ENCODE data around the gene LCN1. TPM values are rescaled to one million over a fixed set of nuclear protein-coding genes. Genes with fewer than 3 reads are reported as not detected.
"Not testable (repeated sequence)": the region's sequence is repeated elsewhere in the genome, so short reads cannot be mapped to it uniquely, and the experiment has no call there.

Gene LCN1
- total RNA-seq, 1 donor from 2014 or later = not detected

GRCh38 chr9:135533674-135534073 is 12.4 kb downstream of the LCN1 start:
- H3K9me3 Mint-ChIP-seq (ENCODE audit: low read depth) = no peaks in the 10 kb centered on the region
- no peaks in the 10 kb centered on the region for H3K36me3 Mint-ChIP-seq (ENCODE audit: insufficient read depth)
- peaks cover 6% of the 10 kb centered on the region for H3K4me1 Mint-ChIP-seq (ENCODE audit: low read depth)
- H3K27ac Mint-ChIP-seq = no peak overlapping the region
- no peak for TF ChIP-seq CTCF (IDR thresholded peaks at IDR 0.05; ENCODE audit: unreplicated experiment)
- no peak for DNase-seq (ENCODE audit: low spot score, unreplicated experiment)
- H3K4me3 Mint-ChIP-seq (ENCODE audit: low read depth) = no peak overlapping the region
- peaks cover 54% of the 10 kb centered on the region for H3K27me3 Mint-ChIP-seq

- H3K4me3 Mint-ChIP-seq (ENCODE audit: low read depth); H3K9me3 Mint-ChIP-seq (ENCODE audit: low read depth); H3K36me3 Mint-ChIP-seq (ENCODE audit: insufficient read depth); DNase-seq (ENCODE audit: low spot score, unreplicated experiment); H3K4me1 Mint-ChIP-seq (ENCODE audit: low read depth): not testable (repeated sequence)
- Mint-ChIP-seq H3K27ac (peak overlapping the region; percentile 51), H3K27me3 (peaks cover 57% of the 10 kb centered on the region)
Observed at GRCh38 chr9:135534192-135534711, 13.0 kb downstream of the LCN1 start.

- H3K27ac Mint-ChIP-seq; DNase-seq (ENCODE audit: low spot score, unreplicated experiment); H3K9me3 Mint-ChIP-seq (ENCODE audit: low read depth); H3K4me1 Mint-ChIP-seq (ENCODE audit: low read depth); H3K36me3 Mint-ChIP-seq (ENCODE audit: insufficient read depth); H3K4me3 Mint-ChIP-seq (ENCODE audit: low read depth): not testable (repeated sequence)
- H3K27me3 Mint-ChIP-seq = peaks cover 56% of the 10 kb centered on the region
Observed at GRCh38 chr9:135534826-135535225, 13.6 kb downstream of the LCN1 start.

GRCh38 chr9:135535631-135536030 is 14.4 kb downstream of the LCN1 start:
- H3K9me3 Mint-ChIP-seq (ENCODE audit: low read depth); DNase-seq (ENCODE audit: low spot score, unreplicated experiment); H3K4me3 Mint-ChIP-seq (ENCODE audit: low read depth); H3K36me3 Mint-ChIP-seq (ENCODE audit: insufficient read depth); H3K4me1 Mint-ChIP-seq (ENCODE audit: low read depth); H3K27ac Mint-ChIP-seq: not testable (repeated sequence)
- peaks cover 59% of the 10 kb centered on the region for H3K27me3 Mint-ChIP-seq

GRCh38 chr9:135536216-135536615 is 15.0 kb downstream of the LCN1 start:
- TF ChIP-seq CTCF (IDR thresholded peaks at IDR 0.05; ENCODE audit: unreplicated experiment) = no peak
- peaks cover 60% of the 10 kb centered on the region for H3K27me3 Mint-ChIP-seq
- no peaks in the 10 kb centered on the region for H3K36me3 Mint-ChIP-seq (ENCODE audit: insufficient read depth)
- no peak for DNase-seq (ENCODE audit: low spot score, unreplicated experiment)
- peaks cover 2% of the 10 kb centered on the region for H3K4me1 Mint-ChIP-seq (ENCODE audit: low read depth)
- no peak overlapping the region for H3K4me3 Mint-ChIP-seq (ENCODE audit: low read depth)
- H3K9me3 Mint-ChIP-seq (ENCODE audit: low read depth) = no peaks in the 10 kb centered on the region
- no peak overlapping the region for H3K27ac Mint-ChIP-seq

GRCh38 chr9:135543262-135543894 is 22.1 kb downstream of the LCN1 start:
- peaks cover 40% of the 10 kb centered on the region for H3K27me3 Mint-ChIP-seq
- not testable (repeated sequence) for H3K27ac Mint-ChIP-seq; H3K36me3 Mint-ChIP-seq (ENCODE audit: insufficient read depth); DNase-seq (ENCODE audit: low spot score, unreplicated experiment); H3K4me3 Mint-ChIP-seq (ENCODE audit: low read depth); H3K9me3 Mint-ChIP-seq (ENCODE audit: low read depth); H3K4me1 Mint-ChIP-seq (ENCODE audit: low read depth)

- peaks cover 24% of the 10 kb centered on the region for H3K27me3 Mint-ChIP-seq
- no peak overlapping the region for H3K4me3 Mint-ChIP-seq (ENCODE audit: low read depth)
- no peak overlapping the region for H3K27ac Mint-ChIP-seq
- no peaks in the 10 kb centered on the region for H3K4me1 Mint-ChIP-seq (ENCODE audit: low read depth)
- H3K36me3 Mint-ChIP-seq (ENCODE audit: insufficient read depth) = no peaks in the 10 kb centered on the region
- no peak for DNase-seq (ENCODE audit: low spot score, unreplicated experiment)
- no peaks in the 10 kb centered on the region for H3K9me3 Mint-ChIP-seq (ENCODE audit: low read depth)
- TF ChIP-seq CTCF (IDR thresholded peaks at IDR 0.05; ENCODE audit: unreplicated experiment) = no peak
Observed at GRCh38 chr9:135544981-135545635, 23.9 kb downstream of the LCN1 start.

- H3K4me1 Mint-ChIP-seq (ENCODE audit: low read depth); H3K36me3 Mint-ChIP-seq (ENCODE audit: insufficient read depth); H3K9me3 Mint-ChIP-seq (ENCODE audit: low read depth); H3K4me3 Mint-ChIP-seq (ENCODE audit: low read depth); H3K27ac Mint-ChIP-seq; DNase-seq (ENCODE audit: low spot score, unreplicated experiment): not testable (repeated sequence)
- H3K27me3 Mint-ChIP-seq = peaks cover 20% of the 10 kb centered on the region
Observed at GRCh38 chr9:135545646-135546176, 24.5 kb downstream of the LCN1 start, which contains the start of gene OBP2A. Gene OBP2A (plus strand): TSS chr9:135546126. CDS start chr9:135546181, 55 bp downstream.

- not testable (repeated sequence) for H3K36me3 Mint-ChIP-seq (ENCODE audit: insufficient read depth)
Observed at GRCh38 chr9:135546792-135547617, 25.8 kb downstream of the LCN1 start.

More at GRCh38 chr9:135546792-135547617, 25.8 kb downstream of the LCN1 start:
- peaks cover 19% of the 10 kb centered on the region for H3K27me3 Mint-ChIP-seq
- H3K27ac Mint-ChIP-seq; H3K4me1 Mint-ChIP-seq (ENCODE audit: low read depth); H3K9me3 Mint-ChIP-seq (ENCODE audit: low read depth); H3K4me3 Mint-ChIP-seq (ENCODE audit: low read depth); DNase-seq (ENCODE audit: low spot score, unreplicated experiment): not testable (repeated sequence)
